HG02938 (cell line): ENCODE data around the gene TRIM71.

Experiments
- ATAC-seq: cut with Tn5 transposase; IDR thresholded peaks from one replicate; pipeline ENCODE4 v1.9.1; 2021; ENCODE audit warnings: mild to moderate bottlenecking, moderate library complexity; ENCODE audit not compliant: unreplicated experiment

The TRIM71 gene

DNA sequence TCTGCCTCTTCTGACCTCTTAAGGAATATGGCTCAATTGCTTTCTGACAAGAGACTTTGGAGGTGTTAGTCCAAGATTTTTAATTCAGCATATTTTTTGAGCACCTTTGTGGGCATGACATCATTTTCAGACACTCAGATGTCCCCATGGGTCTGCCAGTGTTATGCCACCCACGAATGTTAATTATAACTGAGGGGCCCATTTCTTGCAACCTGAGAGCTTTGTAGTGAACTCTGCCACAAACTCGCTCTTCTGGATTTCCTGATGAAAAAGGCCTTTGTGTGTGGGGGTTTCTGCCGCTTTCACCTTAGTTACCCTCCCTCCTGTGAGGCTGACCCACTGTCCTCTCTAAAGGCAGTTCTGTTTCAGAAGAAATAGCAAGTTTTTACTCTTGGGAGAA is 69.1 kb downstream of the TRIM71 start:
- no peak for ATAC-seq

DNA sequence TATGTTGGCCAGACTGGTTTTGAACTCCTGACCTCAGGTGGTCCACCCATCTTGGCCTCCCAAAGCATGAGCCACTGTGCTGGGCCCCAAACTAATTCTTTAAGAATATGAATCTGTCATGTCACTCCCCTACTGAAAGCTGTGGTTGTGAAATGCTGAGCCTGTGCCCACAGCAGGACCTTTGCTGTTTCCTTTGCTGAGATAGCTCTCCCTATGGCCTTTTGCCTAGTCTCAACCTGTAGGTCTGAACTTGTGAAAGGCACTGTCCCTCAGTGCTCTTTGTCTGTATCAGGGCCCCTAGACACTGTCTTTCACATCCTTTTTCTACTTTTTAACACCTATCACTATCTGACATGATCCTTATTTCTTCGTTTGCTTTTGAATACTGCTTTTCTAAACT is 70.9 kb downstream of the TRIM71 start:
- ATAC-seq: peak; percentile 79

DNA sequence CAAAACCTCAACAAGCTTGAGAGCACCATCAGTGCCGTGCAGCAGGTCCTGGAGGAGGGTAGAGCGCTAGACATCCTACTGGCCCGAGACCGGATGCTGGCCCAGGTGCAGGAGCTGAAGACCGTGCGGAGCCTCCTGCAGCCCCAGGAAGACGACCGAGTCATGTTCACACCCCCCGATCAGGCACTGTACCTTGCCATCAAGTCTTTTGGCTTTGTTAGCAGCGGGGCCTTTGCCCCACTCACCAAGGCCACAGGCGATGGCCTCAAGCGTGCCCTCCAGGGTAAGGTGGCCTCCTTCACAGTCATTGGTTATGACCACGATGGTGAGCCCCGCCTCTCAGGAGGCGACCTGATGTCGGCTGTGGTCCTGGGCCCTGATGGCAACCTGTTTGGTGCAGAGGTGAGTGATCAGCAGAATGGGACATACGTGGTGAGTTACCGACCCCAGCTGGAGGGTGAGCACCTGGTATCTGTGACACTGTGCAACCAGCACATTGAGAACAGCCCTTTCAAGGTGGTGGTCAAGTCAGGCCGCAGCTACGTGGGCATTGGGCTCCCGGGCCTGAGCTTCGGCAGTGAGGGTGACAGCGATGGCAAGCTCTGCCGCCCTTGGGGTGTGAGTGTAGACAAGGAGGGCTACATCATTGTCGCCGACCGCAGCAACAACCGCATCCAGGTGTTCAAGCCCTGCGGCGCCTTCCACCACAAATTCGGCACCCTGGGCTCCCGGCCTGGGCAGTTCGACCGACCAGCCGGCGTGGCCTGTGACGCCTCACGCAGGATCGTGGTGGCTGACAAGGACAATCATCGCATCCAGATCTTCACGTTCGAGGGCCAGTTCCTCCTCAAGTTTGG is 72.9 kb downstream of the TRIM71 start:
- no peak for ATAC-seq

DNA sequence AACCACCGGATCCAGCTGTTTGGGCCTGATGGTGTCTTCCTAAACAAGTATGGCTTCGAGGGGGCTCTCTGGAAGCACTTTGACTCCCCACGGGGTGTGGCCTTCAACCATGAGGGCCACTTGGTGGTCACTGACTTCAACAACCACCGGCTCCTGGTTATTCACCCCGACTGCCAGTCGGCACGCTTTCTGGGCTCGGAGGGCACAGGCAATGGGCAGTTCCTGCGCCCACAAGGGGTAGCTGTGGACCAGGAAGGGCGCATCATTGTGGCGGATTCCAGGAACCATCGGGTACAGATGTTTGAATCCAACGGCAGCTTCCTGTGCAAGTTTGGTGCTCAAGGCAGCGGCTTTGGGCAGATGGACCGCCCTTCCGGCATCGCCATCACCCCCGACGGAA is 73.6 kb downstream of the TRIM71 start:
- ATAC-seq: no peak

DNA sequence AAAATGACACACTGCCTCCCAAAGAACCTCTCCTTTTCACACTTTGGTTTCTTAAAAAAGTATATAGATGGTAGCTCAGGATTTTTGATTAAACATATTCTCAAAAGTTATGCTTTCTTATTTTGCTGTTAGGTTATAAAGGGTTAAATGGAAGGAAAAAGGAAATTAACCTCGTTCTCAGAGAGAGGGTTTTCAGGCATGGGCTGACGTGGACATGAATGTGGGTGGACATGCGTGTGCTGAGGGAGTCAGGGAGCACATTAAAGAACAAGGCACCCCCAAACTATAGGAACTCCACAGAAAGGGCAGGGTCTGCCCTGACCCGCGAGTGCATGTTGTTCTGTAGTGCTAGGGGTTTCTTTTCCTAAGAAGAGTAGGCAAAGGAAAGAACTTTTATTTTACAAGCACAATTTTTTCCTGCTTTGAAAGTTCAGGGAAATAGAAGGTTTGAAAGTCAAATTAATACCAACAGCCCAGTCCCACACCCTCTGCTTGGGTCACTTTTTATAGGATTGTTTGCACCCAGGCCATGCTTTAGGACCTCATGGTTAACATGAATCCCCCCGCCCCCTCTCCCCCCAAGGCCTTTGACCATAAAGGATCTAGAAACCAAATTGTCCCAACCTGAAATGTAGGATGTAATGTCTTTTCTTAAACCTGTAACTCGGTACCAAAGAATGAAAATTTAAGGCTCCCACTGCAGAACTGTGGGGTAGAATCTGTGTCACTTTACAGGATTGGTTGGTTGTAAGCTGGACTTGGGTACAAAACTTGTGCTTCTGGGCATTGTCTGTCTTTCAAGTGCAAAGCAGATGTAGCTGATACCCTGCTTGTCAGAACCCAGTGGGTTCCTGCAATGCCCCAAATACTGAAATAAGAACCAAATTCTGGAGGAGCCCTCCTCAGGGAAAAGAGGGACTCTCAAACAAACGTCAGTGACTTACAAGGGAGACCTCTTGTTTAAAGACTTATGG is 75.1 kb downstream of the TRIM71 start:
- no peak for ATAC-seq

DNA sequence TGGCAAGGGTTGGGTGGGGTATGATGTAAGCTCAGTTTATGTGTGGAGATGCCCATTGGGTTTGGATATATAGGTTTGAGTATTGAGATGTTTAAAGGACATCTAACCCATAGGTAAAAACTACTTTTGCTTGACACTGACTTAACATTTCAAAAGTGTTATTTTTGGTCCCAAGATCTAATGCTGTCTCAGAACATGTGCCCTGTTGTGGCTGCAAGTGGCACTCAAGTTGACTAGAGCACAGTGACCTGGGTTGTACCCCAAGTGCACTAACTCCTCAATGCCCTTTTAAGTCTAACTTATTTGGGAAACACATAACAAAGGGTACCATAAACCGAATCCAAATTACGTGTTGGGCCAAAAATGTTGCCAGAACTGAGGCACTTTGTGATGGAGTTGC is 77.2 kb downstream of the TRIM71 start:
- no peak for ATAC-seq

DNA sequence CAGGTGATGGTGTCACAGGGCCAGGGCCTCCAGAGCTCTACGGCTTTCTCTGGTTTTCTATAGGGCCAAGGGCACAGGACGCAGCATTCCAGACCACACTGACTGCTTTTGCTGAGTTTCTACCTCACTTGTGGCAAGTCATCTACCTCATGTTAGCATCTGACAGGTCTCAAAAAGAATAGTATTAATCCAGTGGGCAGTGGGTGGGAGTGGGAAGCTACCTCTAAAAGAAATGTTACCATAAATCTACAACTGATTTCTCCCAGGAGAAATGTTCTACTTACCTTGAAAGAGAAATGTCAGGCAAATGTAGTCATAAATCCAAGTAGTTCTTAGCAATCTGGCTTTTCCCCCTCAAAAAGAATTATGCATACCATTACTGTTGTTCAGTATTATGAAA is 77.9 kb downstream of the TRIM71 start:
- no peak for ATAC-seq

DNA sequence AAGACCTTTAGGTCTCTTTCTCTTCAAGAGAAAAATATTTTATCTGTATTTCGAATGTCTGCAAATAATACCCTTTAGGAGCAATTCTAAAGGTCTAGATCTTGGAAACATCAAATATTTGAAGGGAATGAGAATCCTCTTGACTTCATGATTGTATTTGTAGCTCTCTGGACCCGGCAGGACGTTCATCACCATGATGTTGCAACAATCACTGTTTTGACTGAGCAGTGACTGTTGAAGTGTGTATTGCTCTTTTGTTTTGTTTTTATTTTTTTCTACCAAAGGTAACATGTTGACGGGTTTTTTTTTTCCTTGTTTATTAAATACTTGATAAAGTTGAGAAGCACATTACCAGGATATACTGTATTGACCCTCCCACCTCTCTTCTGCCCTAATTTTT is 78.3 kb downstream of the TRIM71 start:
- no peak for ATAC-seq

DNA sequence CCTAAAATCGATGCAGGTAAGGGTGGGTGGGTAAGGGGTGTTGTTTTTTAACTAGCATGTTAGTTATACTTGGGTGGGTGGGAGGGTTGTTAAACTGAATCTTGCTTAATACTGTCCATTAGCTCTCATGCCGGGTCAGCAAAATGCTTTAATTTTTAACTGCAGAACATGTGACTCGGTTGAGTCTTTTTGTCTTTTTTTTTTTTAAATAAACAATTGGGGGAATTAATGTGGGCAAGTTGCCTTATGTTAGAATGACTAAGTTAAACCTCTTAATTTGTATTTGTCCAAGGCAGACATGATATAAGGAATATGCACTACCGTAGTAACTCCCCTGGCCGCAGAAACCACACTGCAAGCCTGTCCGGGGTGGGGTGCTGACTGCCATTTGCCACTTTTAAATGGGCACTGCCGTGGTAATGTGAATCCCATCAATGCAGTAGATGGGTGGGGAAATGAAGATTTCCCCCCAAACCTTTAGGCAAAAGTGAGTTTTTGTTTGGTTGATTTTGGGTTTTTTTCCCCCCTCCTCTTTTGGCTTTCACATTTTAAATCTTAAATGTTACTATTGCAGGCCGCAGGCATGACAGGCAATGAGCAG is 79.3 kb downstream of the TRIM71 start:
- ATAC-seq: no peak

DNA sequence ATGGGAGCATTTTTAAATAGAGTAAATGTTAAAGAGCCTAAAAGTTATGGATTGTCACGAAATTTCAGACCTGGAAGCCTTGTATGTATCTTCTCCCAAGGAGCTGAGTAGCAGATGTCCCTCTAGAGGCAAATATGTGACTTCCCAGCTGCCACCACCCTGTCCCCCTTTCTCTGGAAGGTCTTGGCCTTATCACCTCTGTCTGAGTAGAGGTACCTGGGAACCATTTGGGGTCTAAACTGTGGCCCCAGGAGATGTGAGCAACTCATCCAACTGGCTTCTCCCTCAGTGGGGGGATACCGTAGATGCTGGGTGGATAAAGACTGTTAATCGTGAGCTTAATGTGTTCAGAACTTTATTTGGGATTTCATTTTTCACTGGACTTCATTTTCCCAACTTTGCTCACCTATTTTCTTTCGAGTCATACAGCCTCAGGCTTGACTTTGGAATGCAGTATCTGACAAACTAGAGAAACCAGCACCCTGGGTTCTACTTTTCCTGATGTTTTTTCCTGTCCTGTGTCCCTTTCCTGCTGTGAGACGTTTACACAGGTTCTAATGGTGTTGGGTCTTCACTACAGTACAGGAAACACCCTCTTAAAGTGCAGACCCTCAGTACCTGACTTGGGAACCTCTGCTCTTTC is 80.3 kb downstream of the TRIM71 start:
- ATAC-seq: no peak

DNA sequence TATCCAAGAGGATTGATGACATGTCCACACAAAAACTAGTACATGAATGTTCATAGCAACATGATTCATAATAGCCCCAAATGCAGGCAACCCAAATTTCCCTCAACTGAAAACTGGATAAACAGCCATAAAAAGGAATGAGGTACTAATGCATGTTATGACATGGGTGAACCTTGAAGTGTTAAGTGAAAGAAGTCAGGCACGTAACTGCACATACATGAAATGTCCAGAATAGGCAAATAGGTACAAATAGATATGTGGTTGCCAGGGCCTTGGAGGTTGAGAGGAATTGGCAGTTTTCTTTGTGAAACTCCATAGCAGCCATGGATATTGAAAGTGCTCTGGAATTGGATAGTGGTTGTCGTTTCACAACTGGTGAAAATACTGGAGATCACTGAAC is 81.5 kb downstream of the TRIM71 start:
- no peak for ATAC-seq

DNA sequence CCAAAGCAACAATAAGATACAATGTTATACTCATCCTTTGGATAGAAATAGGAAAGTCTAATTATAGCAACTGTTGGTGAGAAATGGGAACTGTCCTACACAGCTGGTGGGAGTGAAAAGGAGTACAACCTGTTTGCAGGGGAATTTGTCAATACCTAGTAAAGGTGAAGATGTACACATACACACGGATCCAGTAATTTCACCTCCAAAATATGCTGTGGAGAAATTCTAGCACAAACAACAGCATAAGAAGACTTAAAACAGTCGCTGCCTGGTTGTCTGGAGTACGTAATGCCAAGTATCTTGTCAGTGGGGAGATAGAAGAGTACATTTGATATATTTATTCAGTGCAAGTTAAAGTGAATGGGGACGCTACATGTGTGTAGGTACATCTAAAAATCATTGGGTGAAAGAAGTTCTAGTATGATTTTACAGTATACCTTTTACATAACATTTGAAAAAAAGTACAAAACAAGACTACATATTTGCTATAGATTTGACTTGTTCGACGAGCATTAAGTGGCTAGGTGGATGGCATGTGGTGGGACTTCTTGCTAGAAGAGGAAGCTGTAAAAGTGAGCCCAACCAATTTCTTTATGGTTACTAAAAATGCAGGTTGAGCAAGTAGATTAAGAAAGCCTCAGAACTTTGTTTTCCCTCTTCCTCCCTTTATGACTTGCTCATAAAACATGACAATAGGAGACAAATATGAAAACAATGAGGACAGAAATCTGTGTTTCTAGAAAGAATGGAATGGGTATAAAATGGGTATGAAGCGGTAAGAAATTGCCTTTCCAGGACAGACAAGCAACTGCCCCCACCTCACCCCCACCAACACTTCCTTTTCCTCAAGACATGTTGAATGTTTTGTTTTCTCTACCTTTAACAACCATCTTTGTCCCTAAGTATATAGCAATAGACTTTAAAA is 83.5 kb downstream of the TRIM71 start:
- ATAC-seq: no peak

DNA sequence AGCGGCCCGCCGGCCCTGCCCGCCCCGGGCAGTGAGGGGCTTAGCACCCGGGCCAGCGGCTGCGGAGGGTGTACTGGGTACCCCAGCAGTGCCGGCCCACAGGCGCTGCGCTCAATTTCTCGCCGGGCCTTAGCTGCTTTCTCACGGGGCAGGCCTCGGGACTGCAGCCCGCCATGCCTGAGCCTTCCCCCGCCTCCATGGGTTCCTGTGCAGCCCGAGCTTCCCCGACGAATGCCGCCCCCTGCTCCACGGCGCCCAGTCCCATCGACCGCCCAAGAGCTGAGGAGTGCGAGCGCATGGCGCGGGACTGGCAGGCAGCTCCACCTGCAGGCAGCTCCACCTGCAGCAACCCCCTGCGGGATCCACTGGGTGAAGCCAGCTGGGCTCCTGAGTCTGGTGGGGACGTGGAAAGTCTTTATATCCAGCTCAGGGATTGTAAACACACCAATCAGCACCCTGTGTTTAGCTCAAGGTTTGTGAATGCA is 85.1 kb downstream of the TRIM71 start:
- peak; percentile 59 for ATAC-seq

DNA sequence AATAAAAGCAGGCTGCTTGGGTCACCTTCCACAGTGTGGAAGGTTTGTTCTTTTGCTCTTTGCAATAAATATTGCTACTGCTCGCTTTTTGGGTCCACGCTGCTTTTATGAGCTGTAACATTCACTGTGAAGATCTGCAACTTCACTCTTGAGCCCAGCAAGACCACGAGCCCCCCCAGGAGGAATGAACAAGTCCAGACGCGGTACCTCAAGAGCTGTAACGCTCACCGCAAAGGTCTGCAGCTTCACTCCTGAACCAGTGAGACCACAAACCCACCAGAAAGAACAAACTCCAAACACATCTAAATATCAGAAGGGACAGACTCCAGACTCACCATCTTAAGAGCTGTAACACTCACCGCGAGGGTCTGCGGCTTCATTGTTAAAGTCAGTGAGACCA is 86.2 kb downstream of the TRIM71 start:
- no peak for ATAC-seq

DNA sequence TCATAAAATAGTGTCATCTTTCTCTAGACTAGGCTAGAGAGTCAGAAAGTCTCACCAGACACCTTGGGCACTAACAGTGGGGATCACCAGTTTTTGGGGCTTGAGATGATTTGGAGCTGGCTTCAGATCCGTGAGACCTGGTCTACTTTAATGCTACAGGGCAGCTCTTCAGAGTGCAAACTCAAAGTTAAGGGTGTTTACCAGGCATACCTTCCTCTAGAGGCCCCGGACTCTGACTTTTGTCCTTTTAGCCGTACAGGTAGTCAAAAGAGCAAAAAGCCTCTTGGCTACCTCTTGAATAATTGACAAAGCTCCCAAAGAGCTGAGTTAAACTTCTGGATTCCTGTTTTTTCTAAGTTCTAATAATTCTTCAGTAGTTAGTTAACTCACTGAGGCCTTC is 92.2 kb downstream of the TRIM71 start:
- ATAC-seq: no peak

DNA sequence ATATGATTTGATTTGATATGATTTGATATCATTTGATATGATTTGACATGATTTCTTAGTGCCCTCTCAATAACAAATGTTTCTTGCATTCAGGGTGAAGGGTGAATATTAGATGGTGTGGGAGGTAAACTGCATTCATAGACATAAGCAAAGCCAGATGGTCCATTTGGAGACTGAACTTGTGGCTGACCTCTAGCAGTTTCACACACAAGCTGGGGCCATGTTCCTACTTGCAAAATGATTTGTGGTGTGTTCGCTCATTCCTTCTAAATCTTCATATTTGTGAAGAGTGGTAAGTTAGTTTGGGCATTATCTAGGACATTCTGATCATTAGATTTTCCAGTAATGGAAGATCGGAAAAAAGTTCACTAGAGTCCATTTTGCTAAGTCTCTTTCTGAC is 93.2 kb downstream of the TRIM71 start:
- no peak for ATAC-seq

DNA sequence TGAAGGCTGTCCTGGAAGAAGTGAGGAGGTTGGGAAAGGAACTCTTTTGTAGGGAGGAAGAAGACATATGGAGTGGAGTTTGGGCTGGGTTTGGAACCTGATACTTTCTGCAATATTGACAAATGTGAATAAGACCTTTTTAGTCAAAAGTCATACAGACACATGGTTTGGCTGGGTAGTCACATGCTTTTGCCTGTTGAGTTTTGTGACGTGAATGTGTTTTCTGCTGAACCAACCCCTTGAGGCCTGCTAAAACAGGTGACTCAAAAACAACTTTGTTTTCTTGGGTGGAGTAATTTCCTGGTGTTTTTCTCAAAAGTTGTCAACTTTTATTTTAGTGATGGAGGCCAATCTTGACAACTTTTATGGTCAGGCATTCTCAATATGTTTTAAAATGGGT is 94.2 kb downstream of the TRIM71 start:
- ATAC-seq: no peak

DNA sequence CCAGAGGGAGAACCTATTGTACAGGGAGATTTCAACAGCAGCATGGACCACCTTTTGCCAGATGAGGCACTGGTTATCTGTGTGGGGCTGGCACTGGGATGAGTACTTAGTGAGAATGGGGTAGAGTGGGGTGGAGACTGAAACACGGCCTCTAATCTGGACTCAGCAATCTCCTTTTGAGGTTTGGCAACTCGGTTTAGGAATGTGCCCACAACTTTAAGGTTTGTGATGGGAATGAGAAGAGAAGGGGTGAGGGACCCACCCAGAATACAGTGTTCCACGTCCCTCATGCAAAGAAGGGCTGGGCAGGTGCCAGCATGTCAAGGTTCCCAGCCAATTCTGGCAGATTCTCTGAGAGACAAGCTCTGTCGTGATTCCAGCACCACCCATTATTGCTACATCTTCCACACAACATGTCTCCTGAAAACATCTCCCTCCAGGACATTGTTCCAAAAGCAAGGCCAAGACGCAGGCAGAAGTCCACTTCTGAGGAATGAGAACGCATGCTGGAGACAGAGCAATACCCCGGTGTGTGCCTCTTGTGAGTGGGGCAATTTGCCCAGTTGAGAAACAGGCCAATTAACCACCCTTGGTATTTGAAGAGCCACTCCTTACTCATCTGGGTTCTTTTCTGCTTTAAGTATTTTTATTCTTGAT is 96.1 kb downstream of the TRIM71 start:
- ATAC-seq: no peak

DNA sequence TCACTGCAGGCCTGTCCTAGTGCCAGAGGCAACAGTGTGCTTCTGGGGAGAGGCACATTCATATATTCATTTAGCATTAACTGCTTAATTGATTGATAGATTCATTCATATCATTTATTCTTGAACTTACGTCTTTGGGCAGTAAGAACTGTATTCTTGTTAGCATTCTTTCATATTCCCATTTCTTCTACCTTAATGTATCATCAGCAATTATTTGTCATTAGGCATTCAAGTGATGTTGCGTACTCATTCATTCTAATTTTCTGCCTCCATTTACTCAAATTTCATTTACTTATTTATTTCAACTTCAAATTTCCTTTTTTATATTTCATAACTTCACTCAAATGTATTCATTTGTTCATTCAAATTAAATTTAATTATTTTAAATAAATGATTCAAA is 102.1 kb downstream of the TRIM71 start:
- ATAC-seq: no peak
